GM10847 (cell line): ENCODE data around the gene RANBP3.

Experiments used
- POLR2A ChIP-seq: IDR thresholded peaks from 2 replicates; pipeline ENCODE4 v1.6.1; 2011; ENCODE audit not compliant: insufficient read length; ENCODE audit errors: extremely low read depth

RANBP3 gene

GRCh38 chr19:5994405-5995165 is 16.6 kb upstream of the RANBP3 start:
- no peak for TF ChIP-seq POLR2A

- TF ChIP-seq POLR2A: no peak
Observed at GRCh38 chr19:5993648-5994358, 15.9 kb upstream of the RANBP3 start.

- no peak for TF ChIP-seq POLR2A
Observed at GRCh38 chr19:5993201-5993600, 15.3 kb upstream of the RANBP3 start.

GRCh38 chr19:5992756-5993155 is 14.8 kb upstream of the RANBP3 start:
- no peak for TF ChIP-seq POLR2A

- TF ChIP-seq POLR2A: no peak
Observed at GRCh38 chr19:5991244-5991838, 13.4 kb upstream of the RANBP3 start.

GRCh38 chr19:5990289-5990797 is 12.4 kb upstream of the RANBP3 start:
- no peak for TF ChIP-seq POLR2A

- TF ChIP-seq POLR2A: no peak
Observed at GRCh38 chr19:5989388-5990074, 11.6 kb upstream of the RANBP3 start.

GRCh38 chr19:5988517-5989387 is 10.8 kb upstream of the RANBP3 start:
- TF ChIP-seq POLR2A: no peak

- no peak for TF ChIP-seq POLR2A
Observed at GRCh38 chr19:5987077-5987818, 9.3 kb upstream of the RANBP3 start.

GRCh38 chr19:5985098-5985783 is 7.3 kb upstream of the RANBP3 start:
- no peak for TF ChIP-seq POLR2A

- no peak for TF ChIP-seq POLR2A
Observed at GRCh38 chr19:5984600-5984999, 6.7 kb upstream of the RANBP3 start.

GRCh38 chr19:5983367-5983955 is 5.5 kb upstream of the RANBP3 start:
- no peak for TF ChIP-seq POLR2A
